GM12878 (cell line): ENCODE results near the gene CHMP4A. TPM values are rescaled to one million over a fixed set of nuclear protein-coding genes. Genes with fewer than 3 reads are reported as not detected.
A peak's percentile ranks its signal among the peaks of the same experiment; 100 is the strongest.

Experiments
- ATAC-seq: fragments of 200-7000 bp; cut with Tn5 transposase; 3 replicates; pipeline ENCODE4 v1.9.1; 2020; ENCODE audit warnings: mild to moderate bottlenecking, moderate library complexity
- BruUV-seq: library from RNA; stranded (reverse); fragments of 400-500 nt; replicated peaks from 2 replicates; lab custom pipeline; 2021; lab: Mats Ljungman, UMichigan
- CTCF ChIA-PET: fragments of 300-600 bp; sonication (Branson Sonifier 250); formaldehyde crosslinking; extraction: SDS; loops from one replicate; lab custom pipeline; 2021; ENCODE audit warnings: inconsistent platforms; lab: Yijun Ruan, JAX
- POLR2A ChIA-PET: fragments of 350-600 bp; formaldehyde crosslinking; extraction: SDS; loops from one replicate; lab custom pipeline; 2021; ENCODE audit warnings: inconsistent platforms; lab: Charles Lee
- RAD21 ChIA-PET: fragments of 300-600 bp; sonication (Branson Sonifier 250); formaldehyde crosslinking; loops from one replicate; lab custom pipeline; 2023; ENCODE audit warnings: antibody characterized with exemption; ENCODE audit not compliant: unreplicated experiment; lab: Charles Lee
- SMC1A ChIA-PET: fragments of 300-600 bp; sonication (Branson Sonifier 250); formaldehyde crosslinking; loops from one replicate; lab custom pipeline; 2023; ENCODE audit not compliant: unreplicated experiment, uncharacterized antibody; lab: Charles Lee
- DNase-seq: peaks from one replicate; pipeline ENCODE4 v3.0.0-alpha.2; 2011; ENCODE audit warnings: low read depth, low spot score
- FAIRE-seq: peaks from 3 replicates; lab custom pipeline; 2011; peaks lifted over from hg19 to GRCh38; lab: Jason Lieb, UNC
- H2AFZ ChIP-seq: 2 replicates; pipeline ENCODE4 v1.6.0; 2011; ENCODE audit warnings: low read depth, low read length, control low read depth; ENCODE audit not compliant: control insufficient read depth
- H3K27ac ChIP-seq: 2 replicates; pipeline ENCODE4 v1.5.1; 2011; ENCODE audit warnings: control low read depth; ENCODE audit not compliant: control insufficient read depth, insufficient read depth
- H3K27me3 ChIP-seq, 2 experiments: replicated peaks in 1 of 2; 2 replicates each; pipeline versions ENCODE4 v1.6.0 to v1.6.1; 2011; ENCODE audit warnings: low read length in 1 of 2; ENCODE audit not compliant: control insufficient read depth in 2 of 2, insufficient read depth in 2 of 2
- H3K36me3 ChIP-seq, 2 experiments: 2 replicates each; pipeline ENCODE4 v1.5.1; 2011; ENCODE audit warnings: low read length in 1 of 2; ENCODE audit not compliant: control insufficient read depth in 2 of 2, insufficient read depth in 2 of 2
- H3K4me1 ChIP-seq: 2 replicates; pipeline ENCODE4 v1.6.1; 2011; ENCODE audit warnings: mild to moderate bottlenecking, low read length, moderate library complexity, mixed read lengths; ENCODE audit not compliant: control insufficient read depth, insufficient read depth
- H3K4me2 ChIP-seq: 2 replicates; pipeline ENCODE4 v1.6.0; 2011; ENCODE audit warnings: control low read depth; ENCODE audit not compliant: control insufficient read depth, insufficient read depth
- H3K4me3 ChIP-seq: fragments of 200-600 bp; sonication (generic); 2 replicates; pipeline ENCODE4 v1.5.1; 2016
- H3K79me2 ChIP-seq: 2 replicates; pipeline ENCODE4 v1.6.0; 2011; ENCODE audit warnings: low read length; ENCODE audit not compliant: control insufficient read depth, insufficient read depth
- H3K9ac ChIP-seq: 2 replicates; pipeline ENCODE4 v1.8.0; 2011; ENCODE audit warnings: low read length, control low read depth, mixed read lengths; ENCODE audit not compliant: control insufficient read depth, insufficient read depth
- H3K9me3 ChIP-seq: replicated peaks from 3 replicates; pipeline ENCODE4 v1.5.1; 2011; ENCODE audit warnings: mild to moderate bottlenecking, low read length; ENCODE audit not compliant: control insufficient read depth, insufficient read depth
- H4K20me1 ChIP-seq: 2 replicates; pipeline ENCODE4 v1.6.0; 2011; ENCODE audit not compliant: control insufficient read depth, insufficient read depth
- GATAD2B ChIP-seq: fragments of 450-650 bp; conservative IDR thresholded peaks from 2 replicates; pipeline ENCODE4 v1.6.1; 2017; ENCODE audit warnings: low read depth, mild to moderate bottlenecking, moderate library complexity
- LARP7 ChIP-seq: fragments of 450-650 bp; IDR thresholded peaks from 2 replicates; pipeline ENCODE4 v1.6.1; 2017; ENCODE audit warnings: mild to moderate bottlenecking
- POLR2AphosphoS5 ChIP-seq: IDR thresholded peaks from 2 replicates; pipeline ENCODE4 v1.6.1; 2011; ENCODE audit warnings: mild to moderate bottlenecking, low read length, inconsistent platforms
- RBBP5 ChIP-seq: fragments of 200-600 bp; sonication (generic); conservative IDR thresholded peaks from 2 replicates; pipeline ENCODE4 v1.6.1; 2016
- SRF ChIP-seq, 2 experiments: IDR thresholded peaks; 2 replicates each; pipeline ENCODE4 v1.6.1; 2011; ENCODE audit warnings: low read depth in 2 of 2, low read length in 2 of 2, mild to moderate bottlenecking in 1 of 2, moderate library complexity in 1 of 2
- STAT1 ChIP-seq: fragments of 450-650 bp; conservative IDR thresholded peaks from 2 replicates; pipeline ENCODE4 v1.6.1; 2014; ENCODE audit warnings: antibody characterized with exemption, mild to moderate bottlenecking
- SUZ12 ChIP-seq: fragments of 200-600 bp; sonication (generic); IDR thresholded peaks from one replicate; pipeline ENCODE4 v1.6.1; 2018; ENCODE audit warnings: antibody characterized with exemption, mild to moderate bottlenecking; ENCODE audit not compliant: unreplicated experiment
- USF1 ChIP-seq: IDR thresholded peaks from 2 replicates; pipeline ENCODE4 v1.6.1; 2011; ENCODE audit warnings: borderline replicate concordance, low read depth, mild to moderate bottlenecking, moderate library complexity, mixed read lengths, low read length; ENCODE audit not compliant: insufficient read depth; ENCODE audit errors: extremely low read length
- ZBED1 ChIP-seq: IDR thresholded peaks from 2 replicates; pipeline ENCODE4 v1.6.1; 2016; ENCODE audit warnings: borderline replicate concordance
- ZNF687 ChIP-seq: fragments of 450-650 bp; IDR thresholded peaks from 2 replicates; pipeline ENCODE4 v1.6.1; 2017; ENCODE audit warnings: mild to moderate bottlenecking, moderate library complexity
- ZZZ3 ChIP-seq: IDR thresholded peaks from 2 replicates; pipeline ENCODE4 v1.6.1; 2011; ENCODE audit warnings: low read depth; ENCODE audit not compliant: control insufficient read depth, insufficient read length
- WGBS: methylation state at CpG from one replicate; pipeline ENCODE4 v1.1.6; 2016; ENCODE audit warnings: low lambda C conversion rate; ENCODE audit not compliant: insufficient replicate concordance, insufficient coverage; ENCODE audit errors: missing lambda C conversion rate; 5-methylcytosine and 5-hydroxymethylcytosine counted together
- in situ Hi-C: fragments of 300-500 bp; cut with MboI; formaldehyde crosslinking; loops from 9 replicates; pipeline ENCODE4 v1.14.3; 2018; ENCODE audit warnings: mixed read lengths
- intact Hi-C: fragments of 100-400 bp; cut with micrococcal nuclease; formaldehyde crosslinking; loops from one replicate; pipeline ENCODE4 v1.14.2; 2022; ENCODE audit not compliant: unreplicated experiment
- polyA plus RNA-seq, 11 experiments: library from polyadenylated mRNA; depleted of rRNA in 4 of 11; unstranded in 6 of 11; stranded (reverse) in 5 of 11; fragments of >200 nt; fragmentation: Nextera tagmentation in 4 of 11; fragmentation: Illumina TruSeq in 1 of 11; extraction: Ambion mirVana in 4 of 11; extraction: Trizol in 1 of 11; gene quantifications; 1 replicate in 1 of 11; 2 replicates in 10 of 11; pipeline versions ENCODE4 v1.2.1 to v1.2.3, GENCODE V29; 2011 to 2016; ENCODE audit warnings: inconsistent platforms in 2 of 11, missing spikeins in 2 of 11, low read depth in 1 of 11
- total RNA-seq, 4 experiments: library from RNA; depleted of rRNA in 3 of 4; stranded (reverse); fragments of >200 nt in 3 of 4; fragmentation: Illumina TruSeq in 1 of 4; extraction: Trizol in 1 of 4; gene quantifications; 2 replicates each; pipeline versions ENCODE4 v1.2.1 to v1.2.3, GENCODE V29; 2013 to 2021
- TF ChIP-seq, protein P1 (sequence below): IDR thresholded peaks from 2 replicates; pipeline ENCODE4 v1.6.1; 2012; ENCODE audit warnings: low read depth, low read length, improper control_type of control experiment

Gene CHMP4A
- total and polyA plus RNA-seq, 10 of the 15 experiments (the other 5 are each of a cell fraction or from before 2014, with no cell fraction given), result 35.5 to 151 (median 84.7) TPM

DNA sequence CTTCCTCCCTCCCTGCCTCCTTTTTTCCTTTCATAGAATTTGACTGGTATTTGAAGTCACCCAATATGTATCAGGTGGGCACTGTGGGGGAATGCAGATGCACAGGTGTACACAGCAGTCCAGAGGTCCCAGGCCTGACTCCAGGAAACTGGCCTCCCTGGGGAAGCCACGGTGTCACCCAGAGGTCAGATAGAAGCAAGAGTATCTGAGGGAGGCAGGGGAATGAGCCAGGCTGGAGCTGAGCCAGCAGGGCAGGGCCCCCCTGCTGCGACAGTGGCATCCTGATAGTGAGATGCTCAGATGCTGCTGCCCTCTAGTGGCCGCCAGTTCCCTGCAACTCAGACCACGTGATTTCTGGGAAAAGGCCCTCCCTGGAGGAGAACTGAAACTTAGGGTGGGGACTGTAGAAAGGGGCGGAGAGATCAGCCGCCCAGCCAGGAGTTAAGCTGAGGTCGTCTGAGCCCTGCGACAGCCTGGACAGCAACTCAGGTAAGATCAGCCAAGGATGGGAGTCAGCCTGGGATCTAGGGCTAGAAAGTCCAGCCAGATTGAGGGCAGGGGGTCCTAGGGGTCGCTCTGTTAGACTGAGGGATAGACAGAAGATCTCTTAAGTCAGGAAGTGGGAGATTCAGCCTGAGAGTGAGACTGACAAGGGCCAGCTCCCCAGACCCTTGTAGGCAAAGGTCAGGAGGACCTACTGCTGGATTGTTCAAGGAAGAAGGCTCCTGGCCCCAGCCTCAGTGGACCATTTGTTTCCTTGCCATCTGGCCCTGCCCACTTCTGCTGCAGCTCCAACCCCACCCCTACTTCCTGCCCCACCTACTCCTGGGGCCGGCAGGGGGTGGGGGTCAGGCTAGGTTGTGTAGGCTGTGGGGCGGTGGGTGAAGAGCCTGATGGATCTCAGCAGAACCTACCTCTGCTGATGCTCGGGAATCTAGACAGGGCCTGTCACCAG is 52.2 kb downstream of the CHMP4A start, which contains the start of gene IRF9:
Gene IRF9, plus strand, starts transcription at position 416 of the 955 bp plus-strand sequence. CDS start 880 bp downstream, outside the sequence.
- H3K4me2 ChIP-seq, result peak within 1 kb of the TSS; percentile 90
- H3K79me2 ChIP-seq, result peaks cover 43% of the 10 kb centered on the region
- ChIA-PET RAD21 (interaction anchor here (0.6 to 4.5 kb wide), 30 partner anchors 10 to 270 kb away, joined by 3 to 60 read pairs (median 8); partner anchors contain the start of genes CHMP4A, CIDEB, DCAF11 and EMC9), POLR2A (interaction anchor here (0.8 to 4.8 kb wide), 27 partner anchors 9 to 138 kb away, joined by 3 to 99 read pairs (median 8); partner anchors contain the start of genes CHMP4A, DCAF11, DHRS1 and EMC9), SMC1A (interaction anchor here (0.7 to 4.9 kb wide), 32 partner anchors 10 to 146 kb away, joined by 3 to 54 read pairs (median 5); partner anchors contain the start of genes CHMP4A, CIDEB, DCAF11 and DHRS1), CTCF (interaction anchor here (0.8 to 4.2 kb wide), 39 partner anchors 9 to 529 kb away, joined by 3 to 63 read pairs (median 5); partner anchors contain the start of genes CARMIL3, CHMP4A, CIDEB and DCAF11)
- H3K4me3 ChIP-seq, result peak within 1 kb of the TSS; percentile 99
- 0% methylated on average over 12 of the region's 12 CpGs for WGBS
- no TSS peak for BruUV-seq
- H3K9me3 ChIP-seq, result no peaks in the 10 kb centered on the region
- DNase-seq, result peak; percentile 98
- H3K36me3 ChIP-seq, result peaks cover 42 to 50% of the 10 kb centered on the region in 2 experiments
- peaks cover 38% of the 10 kb centered on the region for H3K4me1 ChIP-seq
- peak within 1 kb of the TSS; percentile 83 for H3K9ac ChIP-seq
- H3K27ac ChIP-seq, result peak within 1 kb of the TSS; percentile 96
- intact Hi-C loops (loop anchor here (1.0 kb wide), 6 partner anchors 14 to 147 kb away; partner anchors contain the start of genes CHMP4A, DCAF11, NRL and RNF31), in situ Hi-C loops (no loop called here)
- peak within 1 kb of the TSS; percentile 14 for H2AFZ ChIP-seq
- no peaks in the 10 kb centered on the region for H4K20me1 ChIP-seq
- ATAC-seq, result peak; percentile 91
- FAIRE-seq, result peak; percentile 97
- H3K27me3 ChIP-seq, result no peaks in the 10 kb centered on the region
- TF ChIP-seq GATAD2B (0 out of 2 replicates have a peak, but pooled peaks have one; percentile 41), ZZZ3 (no peak), RBBP5 (no peak), SUZ12 (no peak), SRF (IDR thresholded peaks at IDR 0.05; ENCODE audit: low read depth in 2 of 2, low read length in 2 of 2) (0 out of 4 replicates have a peak, but pooled peaks of 1 of the 2 experiments have one; percentile 48), STAT1 (peak; percentile 100), LARP7 (peak; percentile 68), USF1 (peak; percentile 95), POLR2AphosphoS5 (peak; percentile 99), ZBED1 (peak; percentile 88), ZNF687 (no peak; the same call in 1 of the 2 replicates)
- TF ChIP-seq, protein P1, sequence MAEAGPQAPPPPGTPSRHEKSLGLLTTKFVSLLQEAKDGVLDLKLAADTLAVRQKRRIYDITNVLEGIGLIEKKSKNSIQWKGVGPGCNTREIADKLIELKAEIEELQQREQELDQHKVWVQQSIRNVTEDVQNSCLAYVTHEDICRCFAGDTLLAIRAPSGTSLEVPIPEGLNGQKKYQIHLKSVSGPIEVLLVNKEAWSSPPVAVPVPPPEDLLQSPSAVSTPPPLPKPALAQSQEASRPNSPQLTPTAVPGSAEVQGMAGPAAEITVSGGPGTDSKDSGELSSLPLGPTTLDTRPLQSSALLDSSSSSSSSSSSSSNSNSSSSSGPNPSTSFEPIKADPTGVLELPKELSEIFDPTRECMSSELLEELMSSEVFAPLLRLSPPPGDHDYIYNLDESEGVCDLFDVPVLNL, result no peak
